ENCODE data around the gene RANBP1. TPM values are rescaled to one million over a fixed set of nuclear protein-coding genes. Genes with fewer than 3 reads are reported as not detected.
"Not testable (repeated sequence)": the region's sequence is repeated elsewhere in the genome, so short reads cannot be mapped to it uniquely, and the experiment has no call there.

RANBP1 gene
- polyA plus RNA-seq, 2 of the 4 experiments (the other 2 are of a cell fraction), result 239 to 338 TPM

DNA sequence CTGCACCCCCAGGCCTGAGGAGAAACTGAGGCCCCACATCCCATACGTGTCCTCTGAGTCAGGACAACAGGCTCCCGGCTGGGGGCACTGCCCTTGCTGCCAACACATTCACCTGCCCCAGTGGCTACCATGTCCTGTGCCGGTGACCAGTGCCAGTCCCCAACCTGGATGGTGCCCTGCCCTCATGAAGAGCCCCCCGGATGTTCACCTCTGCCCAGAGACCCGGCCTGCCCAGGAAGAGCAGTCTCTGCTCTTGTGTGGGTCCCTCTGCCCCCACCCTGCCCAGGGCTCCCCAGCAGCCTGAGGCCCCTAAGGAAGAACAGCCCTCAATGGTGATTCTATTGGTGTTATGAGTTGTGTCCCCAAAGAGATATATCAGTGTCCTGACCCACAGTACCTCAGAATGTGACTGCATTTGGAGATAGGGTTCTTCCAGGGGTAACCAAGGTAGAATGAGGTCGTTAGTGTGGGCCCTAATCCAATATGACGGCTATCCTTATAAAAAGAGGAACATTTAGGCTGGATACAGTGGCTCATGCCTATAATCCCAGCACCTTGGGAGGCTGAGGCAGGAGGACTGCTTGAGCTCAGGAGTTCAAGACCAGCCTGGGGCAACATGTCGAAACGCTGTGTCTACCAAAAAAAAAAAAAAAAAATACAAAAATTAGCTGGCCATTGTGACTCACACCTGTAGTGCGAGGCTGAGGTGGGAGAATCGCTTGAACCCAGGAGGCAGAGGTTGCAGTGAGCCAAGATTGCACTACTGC is 49.1 kb upstream of the RANBP1 start (continued):
- no peak for TF ChIP-seq PHF8 (IDR thresholded peaks at IDR 0.05; ENCODE audit: borderline replicate concordance, low read depth)
- no peak for TF ChIP-seq HOXA7 (CRISPR knock-in tag; IDR thresholded peaks at IDR 0.05)

DNA sequence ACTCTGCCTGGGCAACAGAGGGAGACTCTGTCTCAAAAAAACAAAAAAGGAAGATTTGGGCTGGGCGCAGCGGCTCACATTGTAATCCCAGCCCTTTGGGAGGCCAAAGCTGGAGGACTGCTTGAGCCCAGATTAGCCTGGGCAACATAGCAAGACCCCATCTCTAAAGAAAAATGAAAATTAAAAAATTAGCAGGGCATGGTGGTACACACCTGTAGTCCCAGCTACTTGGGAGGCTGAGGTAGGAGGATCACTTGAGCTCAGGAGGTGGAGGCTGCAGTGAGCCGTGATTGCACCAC is 48.6 kb upstream of the RANBP1 start:
- ATAC-seq; H3K4me2 ChIP-seq; H3K27ac ChIP-seq; POLR2A ChIA-PET; DNase-seq (ENCODE audit: low read depth in 1 of 2, low spot score in 1 of 2); H3K4me3 ChIP-seq; FAIRE-seq; H3K9me3 ChIP-seq; H3K4me1 ChIP-seq: not testable (repeated sequence)
- 98% methylated on average over 3 of the region's 3 CpGs for WGBS (ENCODE audit: missing lambda C conversion rate)
- CTCF ChIA-PET, result interaction anchor here (0.7 kb wide), 1 partner anchor 169 kb away, joined by 3 read pairs; no protein-coding TSS in a partner anchor

DNA sequence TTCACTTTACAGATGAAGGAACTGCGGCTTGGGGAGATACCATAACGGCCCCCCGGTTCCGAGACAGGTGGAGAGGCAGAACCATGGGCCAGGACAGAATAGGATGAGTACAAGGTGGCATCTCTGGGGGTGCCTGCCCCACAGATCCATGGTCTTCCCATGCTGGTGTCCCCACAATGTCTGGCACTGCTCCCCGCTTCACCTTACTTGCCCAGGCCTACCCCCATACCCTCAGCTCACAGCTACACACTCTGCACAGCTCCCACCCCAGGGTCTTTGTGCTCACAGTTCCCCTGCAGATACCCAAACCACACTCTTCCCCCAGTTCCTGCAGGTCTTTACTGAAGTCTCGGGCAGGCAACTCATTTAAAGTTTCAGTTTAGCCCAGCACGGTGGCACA is 47.3 kb upstream of the RANBP1 start:
- Histone ChIP-seq H3K4me2 (no peak overlapping the region), H3K4me1 (no peaks in the 10 kb centered on the region), H3K4me3 (no peak overlapping the region), H3K27ac (no peak overlapping the region), H3K9me3 (no peaks in the 10 kb centered on the region)
- POLR2A ChIA-PET, result no interaction called here
- TF ChIP-seq HEYL (CRISPR knock-in tag; IDR thresholded peaks at IDR 0.05) (no peak), NFE2L2 (conservative IDR thresholded peaks at IDR 0.05; ENCODE audit: low read length) (no peak), EHF (CRISPR knock-in tag; IDR thresholded peaks at IDR 0.05) (no peak), ZSCAN20 (CRISPR knock-in tag; IDR thresholded peaks at IDR 0.05) (no peak), HOXB5 (CRISPR knock-in tag; IDR thresholded peaks at IDR 0.05) (no peak), MAFK (IDR thresholded peaks at IDR 0.05; ENCODE audit: partially characterized antibody) (no peak), SMC3 (IDR thresholded peaks at IDR 0.05) (no peak), JUNB (IDR thresholded peaks at IDR 0.05) (no peak), RCOR1 (IDR thresholded peaks at IDR 0.05; ENCODE audit: low read depth, low read length) (no peak), CEBPB (IDR thresholded peaks at IDR 0.05) (no peak), ZC3H11A (IDR thresholded peaks at IDR 0.05) (no peak)
- TF ChIP-seq, protein P1, sequence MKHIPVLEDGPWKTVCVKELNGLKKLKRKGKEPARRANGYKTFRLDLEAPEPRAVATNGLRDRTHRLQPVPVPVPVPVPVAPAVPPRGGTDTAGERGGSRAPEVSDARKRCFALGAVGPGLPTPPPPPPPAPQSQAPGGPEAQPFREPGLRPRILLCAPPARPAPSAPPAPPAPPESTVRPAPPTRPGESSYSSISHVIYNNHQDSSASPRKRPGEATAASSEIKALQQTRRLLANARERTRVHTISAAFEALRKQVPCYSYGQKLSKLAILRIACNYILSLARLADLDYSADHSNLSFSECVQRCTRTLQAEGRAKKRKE (CRISPR knock-in tag; IDR thresholded peaks at IDR 0.05; ENCODE audit: low read depth), result no peak
- TF ChIP-seq, protein P2, sequence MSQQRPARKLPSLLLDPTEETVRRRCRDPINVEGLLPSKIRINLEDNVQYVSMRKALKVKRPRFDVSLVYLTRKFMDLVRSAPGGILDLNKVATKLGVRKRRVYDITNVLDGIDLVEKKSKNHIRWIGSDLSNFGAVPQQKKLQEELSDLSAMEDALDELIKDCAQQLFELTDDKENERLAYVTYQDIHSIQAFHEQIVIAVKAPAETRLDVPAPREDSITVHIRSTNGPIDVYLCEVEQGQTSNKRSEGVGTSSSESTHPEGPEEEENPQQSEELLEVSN (IDR thresholded peaks at IDR 0.05; ENCODE audit: borderline replicate concordance, low read depth), result no peak
- TF ChIP-seq, protein P3, sequence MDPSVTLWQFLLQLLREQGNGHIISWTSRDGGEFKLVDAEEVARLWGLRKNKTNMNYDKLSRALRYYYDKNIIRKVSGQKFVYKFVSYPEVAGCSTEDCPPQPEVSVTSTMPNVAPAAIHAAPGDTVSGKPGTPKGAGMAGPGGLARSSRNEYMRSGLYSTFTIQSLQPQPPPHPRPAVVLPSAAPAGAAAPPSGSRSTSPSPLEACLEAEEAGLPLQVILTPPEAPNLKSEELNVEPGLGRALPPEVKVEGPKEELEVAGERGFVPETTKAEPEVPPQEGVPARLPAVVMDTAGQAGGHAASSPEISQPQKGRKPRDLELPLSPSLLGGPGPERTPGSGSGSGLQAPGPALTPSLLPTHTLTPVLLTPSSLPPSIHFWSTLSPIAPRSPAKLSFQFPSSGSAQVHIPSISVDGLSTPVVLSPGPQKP (IDR thresholded peaks at IDR 0.05; ENCODE audit: low read depth, low read length), result no peak
- FAIRE-seq (no peak), DNase-seq (ENCODE audit: low read depth in 1 of 2, low spot score in 1 of 2) (no peak), ATAC-seq (no peak)
- CTCF ChIA-PET, result interaction anchor here (0.6 to 0.9 kb wide), 2 partner anchors 13 to 15 kb away, joined by 3 read pairs; no protein-coding TSS in a partner anchor
- WGBS (ENCODE audit: missing lambda C conversion rate), result 91% methylated on average over 6 of the region's 7 CpGs

DNA sequence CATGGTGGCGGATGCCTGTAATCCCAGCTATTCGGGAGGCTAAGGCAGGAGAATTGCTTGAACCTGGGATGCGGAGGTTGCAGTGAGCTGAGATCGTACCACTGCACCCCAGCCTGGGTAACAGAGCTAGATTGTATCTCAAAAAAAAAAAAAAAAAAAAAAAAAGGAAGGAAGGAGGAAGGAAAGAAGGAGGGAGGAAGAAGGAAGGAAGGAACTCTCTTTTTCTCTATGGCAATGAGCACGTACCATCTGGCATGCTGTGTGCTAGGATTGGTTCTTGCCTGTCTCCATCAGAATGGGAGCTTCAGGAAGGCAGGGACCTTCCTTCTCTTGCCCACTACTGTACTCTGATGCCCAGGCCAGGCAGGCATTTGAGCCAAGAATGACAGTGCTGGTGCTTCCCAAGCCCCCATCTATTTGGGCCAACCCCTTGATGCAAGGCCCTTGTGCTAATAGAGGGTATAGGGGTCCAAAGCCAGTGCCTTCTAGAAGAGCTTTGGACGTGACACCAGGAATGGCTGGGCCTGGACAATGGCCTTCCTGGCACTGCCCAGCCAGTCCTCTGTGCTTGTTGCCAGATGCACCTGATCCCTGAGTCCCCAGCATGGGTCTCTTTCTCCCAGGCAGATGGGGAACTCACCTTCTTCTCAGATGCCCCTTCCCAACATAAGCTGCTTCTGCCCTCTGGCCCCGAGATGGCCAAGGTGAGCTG is 46.4 kb upstream of the RANBP1 start:
- Histone ChIP-seq H3K4me3 (no peak overlapping the region), H3K4me2 (no peak overlapping the region), H3K9me3 (no peaks in the 10 kb centered on the region), H3K27ac (no peak overlapping the region), H3K4me1 (no peaks in the 10 kb centered on the region)
- DNase-seq (ENCODE audit: low read depth in 1 of 2, low spot score in 1 of 2) (no peak), FAIRE-seq (no peak), ATAC-seq (no peak)
- ChIA-PET POLR2A (interaction anchor here (1.0 kb wide), 1 partner anchor 10 kb away, joined by 4 read pairs; no protein-coding TSS in a partner anchor), CTCF (interaction anchor here (0.6 to 0.9 kb wide), 3 partner anchors 14 to 31 kb away, joined by 3 to 5 read pairs (median 3); no protein-coding TSS in a partner anchor)
- TF ChIP-seq, protein P4, sequence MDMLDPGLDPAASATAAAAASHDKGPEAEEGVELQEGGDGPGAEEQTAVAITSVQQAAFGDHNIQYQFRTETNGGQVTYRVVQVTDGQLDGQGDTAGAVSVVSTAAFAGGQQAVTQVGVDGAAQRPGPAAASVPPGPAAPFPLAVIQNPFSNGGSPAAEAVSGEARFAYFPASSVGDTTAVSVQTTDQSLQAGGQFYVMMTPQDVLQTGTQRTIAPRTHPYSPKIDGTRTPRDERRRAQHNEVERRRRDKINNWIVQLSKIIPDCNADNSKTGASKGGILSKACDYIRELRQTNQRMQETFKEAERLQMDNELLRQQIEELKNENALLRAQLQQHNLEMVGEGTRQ (IDR thresholded peaks at IDR 0.05), result no peak
- no peak for TF ChIP-seq RAD21 (conservative IDR thresholded peaks at IDR 0.05 in 1 of 2, IDR thresholded peaks at IDR 0.05 in 1 of 2)
- TF ChIP-seq ZSCAN20 (CRISPR knock-in tag; IDR thresholded peaks at IDR 0.05), result no peak
- WGBS (ENCODE audit: missing lambda C conversion rate), result 92% methylated on average over 6 of the region's 7 CpGs
